ENCODE data around the gene SPACDR. TPM values are rescaled to one million over a fixed set of nuclear protein-coding genes. Genes with fewer than 3 reads are reported as not detected.

SPACDR gene
- total and polyA plus RNA-seq, 9 of the 15 experiments (the other 6 are each of a cell fraction or from before 2014, with no cell fraction given), result 0.07 to 0.55 (median 0.14) TPM; not detected in 1

- Histone ChIP-seq H3K4me2 (ENCODE audit: insufficient read depth, low read length) (no peak overlapping the region; the same call in 1 of the 2 replicates), H4K20me1 (replicated peaks; ENCODE audit: control insufficient read depth, insufficient read depth, low read length) (peaks cover 26% of the 10 kb centered on the region), H3K9ac (ENCODE audit: insufficient read depth in 1 of 2, low read depth in 2 of 2, low read length in 2 of 2) (peak overlapping the region in 1 of 2 experiments; percentile 97; a peak in 2 of 4 replicates), H3K36me3 (ENCODE audit: control insufficient read depth, insufficient read depth, low read length) (peaks cover 51% of the 10 kb centered on the region), H3K9me3 (replicated peaks; ENCODE audit: control insufficient read depth, insufficient read depth, low read depth, low read length) (no peaks in the 10 kb centered on the region), H3K27ac (ENCODE audit: extremely low read depth, low read depth, low read length) (peak overlapping the region; percentile 96), H3K9me1 (ENCODE audit: control insufficient read depth, insufficient read depth, low read length) (peaks cover 15% of the 10 kb centered on the region), H3K27me3 (ENCODE audit: control insufficient read depth in 2 of 2, insufficient read depth in 2 of 2, low read length in 2 of 2) (no peaks in the 10 kb centered on the region), H3K4me1 (replicated peaks in 1 of 2; ENCODE audit: control insufficient read depth in 2 of 2, insufficient read depth in 2 of 2, low read length in 2 of 2) (peaks cover 50 to 76% of the 10 kb centered on the region in 2 experiments), H3K4me3 (no peak overlapping the region), H2AFZ (ENCODE audit: low read depth, low read length) (no peak overlapping the region), H3K79me2 (ENCODE audit: control insufficient read depth, insufficient read depth, low read length) (peaks cover 71% of the 10 kb centered on the region)
- BruUV-seq (replicated peaks), result no TSS peak
- ChIA-PET CTCF (ENCODE audit: low intra/inter-chr PET ratio) (no interaction called here), POLR2A (interaction anchor here (5.4 kb wide), 1 partner anchor 11 kb away, joined by 29 read pairs; no protein-coding TSS in a partner anchor)
- whole genome bisulfite sequencing (ENCODE audit: insufficient coverage, low coverage, missing lambda C conversion rate), result 78% methylated on average over 4 of the region's 4 CpGs
- no peak for DNase-seq (ENCODE audit: extremely low read depth in 1 of 4, low spot score in 3 of 4)
- 0 out of 2 replicates have a peak, but pooled peaks have one; percentile 5 for TF ChIP-seq ZNF592 (IDR thresholded peaks at IDR 0.05)
- TF ChIP-seq ZNF561 (CRISPR knock-in tag; conservative IDR thresholded peaks at IDR 0.05), result no peak
- no peak for TF ChIP-seq ZNF511 (CRISPR knock-in tag; IDR thresholded peaks at IDR 0.05)
- no peak for TF ChIP-seq DNMT1 (IDR thresholded peaks at IDR 0.05)
- TF ChIP-seq RBFOX2 (IDR thresholded peaks at IDR 0.05; ENCODE audit: low read depth, low read length), result peak; percentile 35; the same call in 1 of the 2 replicates
- no peak for TF ChIP-seq NCOA2 (IDR thresholded peaks at IDR 0.05; ENCODE audit: partially characterized antibody in 2 of 2)
- in situ Hi-C loops (cut with MboI), result no loop called here
- intact Hi-C loops (cut with micrococcal nuclease), result no loop called here
- ATAC-seq, result no peak
- FAIRE-seq, result no peak
Measured at GRCh38 chr7:100433276-100433591, 30.8 kb downstream of the SPACDR start.

Data from K562 (cell line).